Measurements from ENCODE around the gene FICD. TPM values are rescaled to one million over a fixed set of nuclear protein-coding genes. Genes with fewer than 3 reads are reported as not detected.

Gene FICD
- polyA plus RNA-seq, 4 donors = 3.7 to 4.5 (median 3.9) TPM

GRCh38 chr12:108495823-108496579, 19.1 kb upstream of the FICD start:
- DNase-seq (ENCODE audit: low read depth in 4 of 4, low spot score in 3 of 4) = no peak

- DNase-seq (ENCODE audit: low read depth in 4 of 4, low spot score in 3 of 4) = no peak
Observed at GRCh38 chr12:108498136-108498535, 16.9 kb upstream of the FICD start.

GRCh38 chr12:108502922-108503321, 12.2 kb upstream of the FICD start:
- no peak for DNase-seq (ENCODE audit: low read depth in 4 of 4, low spot score in 3 of 4)

- no peak for DNase-seq (ENCODE audit: low read depth in 4 of 4, low spot score in 3 of 4)
Observed at GRCh38 chr12:108505129-108505528, 9.9 kb upstream of the FICD start.

GRCh38 chr12:108507971-108508642, 7.0 kb upstream of the FICD start:
- DNase-seq (ENCODE audit: low read depth in 4 of 4, low spot score in 3 of 4) = no peak

GRCh38 chr12:108509806-108510205, 5.3 kb upstream of the FICD start:
- DNase-seq (ENCODE audit: low read depth in 4 of 4, low spot score in 3 of 4) = no peak

- no peak for DNase-seq (ENCODE audit: low read depth in 4 of 4, low spot score in 3 of 4)
Observed at GRCh38 chr12:108510836-108511235, 4.2 kb upstream of the FICD start.

GRCh38 chr12:108511633-108512540, 3.2 kb upstream of the FICD start:
- DNase-seq (ENCODE audit: low read depth in 4 of 4, low spot score in 3 of 4) = peak; percentile 48 to 67 (median 58)

- no peak for DNase-seq (ENCODE audit: low read depth in 4 of 4, low spot score in 3 of 4)
Observed at GRCh38 chr12:108514468-108514972, 557 bp upstream of the FICD start.

- no peak for DNase-seq (ENCODE audit: low read depth in 4 of 4, low spot score in 3 of 4)
Observed at GRCh38 chr12:108515916-108516315, 839 bp downstream of the FICD start.

GRCh38 chr12:108516511-108517275, 1.6 kb downstream of the FICD start:
- no peak for DNase-seq (ENCODE audit: low read depth in 4 of 4, low spot score in 3 of 4)

GRCh38 chr12:108517288-108518100, 2.4 kb downstream of the FICD start:
- DNase-seq (ENCODE audit: low read depth in 4 of 4, low spot score in 3 of 4) = no peak

- DNase-seq (ENCODE audit: low read depth in 4 of 4, low spot score in 3 of 4) = no peak
Observed at GRCh38 chr12:108518101-108518715, 3.1 kb downstream of the FICD start.

GRCh38 chr12:108518716-108519496, 3.8 kb downstream of the FICD start:
- no peak for DNase-seq (ENCODE audit: low read depth in 4 of 4, low spot score in 3 of 4)

- no peak for DNase-seq (ENCODE audit: low read depth in 4 of 4, low spot score in 3 of 4)
Observed at GRCh38 chr12:108519558-108519957, 4.5 kb downstream of the FICD start.

- DNase-seq (ENCODE audit: low read depth in 4 of 4, low spot score in 3 of 4) = no peak
Observed at GRCh38 chr12:108523365-108523764, 8.3 kb downstream of the FICD start.

GRCh38 chr12:108525681-108526080, 10.6 kb downstream of the FICD start:
- DNase-seq (ENCODE audit: low read depth in 4 of 4, low spot score in 3 of 4) = no peak

- no peak for DNase-seq (ENCODE audit: low read depth in 4 of 4, low spot score in 3 of 4)
Observed at GRCh38 chr12:108526482-108527165, 11.5 kb downstream of the FICD start.
